ENCODE data around the gene TNFRSF19. TPM values are rescaled to one million over a fixed set of nuclear protein-coding genes. Genes with fewer than 3 reads are reported as not detected.
A peak's percentile ranks its signal among the peaks of the same experiment; 100 is the strongest.

TNFRSF19 gene
- total and polyA plus RNA-seq, 2 of the 8 experiments (the other 6 are each of a cell fraction or from before 2014, with no cell fraction given), result 0.50 to 0.95 TPM

DNA sequence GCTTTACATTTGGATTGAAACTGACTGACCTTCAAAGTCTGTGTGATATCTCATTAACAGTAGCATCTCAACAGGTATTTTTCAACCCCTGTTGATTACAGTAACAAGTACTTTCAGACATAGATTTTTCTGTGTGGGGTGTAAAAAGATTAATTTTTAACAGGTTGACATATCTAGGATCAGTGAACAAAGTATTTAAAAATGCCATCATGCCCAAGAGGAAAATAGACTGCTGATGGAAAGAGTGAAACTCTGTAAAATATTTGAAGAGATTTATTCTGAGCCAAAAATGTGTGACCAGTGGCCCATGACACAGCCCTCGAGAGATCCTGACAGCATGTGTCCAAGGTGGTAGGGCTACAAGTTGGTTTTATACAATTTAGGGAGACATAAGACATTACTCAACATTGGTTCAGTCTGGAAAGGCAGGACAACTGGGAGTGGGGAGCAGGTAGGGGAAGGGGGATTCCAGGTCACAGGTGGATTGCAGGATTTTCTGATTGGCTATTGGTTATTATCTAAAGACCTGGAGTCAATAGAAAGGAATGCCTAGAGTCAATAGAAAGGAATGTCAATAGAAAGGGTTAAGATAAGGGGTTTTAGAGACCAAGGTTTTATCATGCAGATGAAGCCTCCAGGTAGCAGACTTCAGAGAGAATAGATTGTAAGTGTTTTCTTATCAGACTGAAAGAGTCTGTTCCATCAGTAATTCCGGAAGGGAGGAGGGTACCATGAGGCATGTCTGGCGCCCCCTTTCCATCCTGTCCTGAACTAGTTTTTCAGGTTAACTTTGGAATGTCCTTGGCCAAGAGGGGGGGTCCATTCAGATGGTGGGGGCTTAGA, 29.1 kb downstream of the TNFRSF19 start (continued):
- TF ChIP-seq KDM1A (IDR thresholded peaks at IDR 0.05; ENCODE audit: borderline replicate concordance, low read length) (0 out of 2 replicates have a peak, but pooled peaks have one; percentile 48), CREB1 (IDR thresholded peaks at IDR 0.05) (no peak), ASH2L (IDR thresholded peaks at IDR 0.05; ENCODE audit: low read length) (peak; percentile 12), CBX5 (IDR thresholded peaks at IDR 0.05; ENCODE audit: low read depth, low read length) (no peak), TAF1 (IDR thresholded peaks at IDR 0.05; ENCODE audit: low read depth, low read length) (no peak), JUN (IDR thresholded peaks at IDR 0.05; ENCODE audit: low read depth, low read length) (peak; percentile 96), EP300 (IDR thresholded peaks at IDR 0.05; ENCODE audit: borderline replicate concordance in 1 of 2, low read depth in 2 of 2, low read length in 2 of 2) (peak in 1 of 2 experiments; percentile 89; a peak in 2 of 3 replicates)
- TF ChIP-seq, protein P1, sequence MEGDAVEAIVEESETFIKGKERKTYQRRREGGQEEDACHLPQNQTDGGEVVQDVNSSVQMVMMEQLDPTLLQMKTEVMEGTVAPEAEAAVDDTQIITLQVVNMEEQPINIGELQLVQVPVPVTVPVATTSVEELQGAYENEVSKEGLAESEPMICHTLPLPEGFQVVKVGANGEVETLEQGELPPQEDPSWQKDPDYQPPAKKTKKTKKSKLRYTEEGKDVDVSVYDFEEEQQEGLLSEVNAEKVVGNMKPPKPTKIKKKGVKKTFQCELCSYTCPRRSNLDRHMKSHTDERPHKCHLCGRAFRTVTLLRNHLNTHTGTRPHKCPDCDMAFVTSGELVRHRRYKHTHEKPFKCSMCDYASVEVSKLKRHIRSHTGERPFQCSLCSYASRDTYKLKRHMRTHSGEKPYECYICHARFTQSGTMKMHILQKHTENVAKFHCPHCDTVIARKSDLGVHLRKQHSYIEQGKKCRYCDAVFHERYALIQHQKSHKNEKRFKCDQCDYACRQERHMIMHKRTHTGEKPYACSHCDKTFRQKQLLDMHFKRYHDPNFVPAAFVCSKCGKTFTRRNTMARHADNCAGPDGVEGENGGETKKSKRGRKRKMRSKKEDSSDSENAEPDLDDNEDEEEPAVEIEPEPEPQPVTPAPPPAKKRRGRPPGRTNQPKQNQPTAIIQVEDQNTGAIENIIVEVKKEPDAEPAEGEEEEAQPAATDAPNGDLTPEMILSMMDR (IDR thresholded peaks at IDR 0.05; ENCODE audit: control extremely low read depth in 1 of 3, insufficient read depth in 1 of 3, low read depth in 1 of 3, low read length in 3 of 3), result peak in 2 of 3 experiments; percentile 31 to 52; a peak in 2 of 4 replicates
- TF ChIP-seq, protein P2, sequence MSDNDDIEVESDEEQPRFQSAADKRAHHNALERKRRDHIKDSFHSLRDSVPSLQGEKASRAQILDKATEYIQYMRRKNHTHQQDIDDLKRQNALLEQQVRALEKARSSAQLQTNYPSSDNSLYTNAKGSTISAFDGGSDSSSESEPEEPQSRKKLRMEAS (IDR thresholded peaks at IDR 0.05), result peak; percentile 50; the same call in 1 of the 2 replicates
